GM18507 (cell line): Measurements from ENCODE around the gene PRKAG3.
"Not testable (repeated sequence)": the region's sequence is repeated elsewhere in the genome, so short reads cannot be mapped to it uniquely, and the experiment has no call there.

Experiments used
- DNase-seq: peaks from one replicate; pipeline ENCODE4 v3.0.0; 2011; ENCODE audit warnings: low read depth; ENCODE audit not compliant: insufficient read length; ENCODE audit errors: extremely low spot score
- FAIRE-seq: peaks from 2 replicates; lab custom pipeline; 2011; peaks lifted over from hg19 to GRCh38; lab: Jason Lieb, UNC

Gene PRKAG3

GRCh38 chr2:218849721-218850120, 18.1 kb upstream of the PRKAG3 start:
- DNase-seq, result no peak
- FAIRE-seq, result no peak

GRCh38 chr2:218846963-218847362, 15.4 kb upstream of the PRKAG3 start:
- not testable (repeated sequence) for FAIRE-seq, DNase-seq

GRCh38 chr2:218844334-218844733, 12.7 kb upstream of the PRKAG3 start:
- not testable (repeated sequence) for FAIRE-seq, DNase-seq

- DNase-seq (no peak), FAIRE-seq (no peak)
Measured at GRCh38 chr2:218839888-218840287, 8.3 kb upstream of the PRKAG3 start.

- DNase-seq, result no peak
- no peak for FAIRE-seq
Measured at GRCh38 chr2:218839430-218839829, 7.8 kb upstream of the PRKAG3 start.

GRCh38 chr2:218837495-218837894, 5.9 kb upstream of the PRKAG3 start:
- no peak for FAIRE-seq
- DNase-seq, result no peak

GRCh38 chr2:218834685-218835084, 3.1 kb upstream of the PRKAG3 start:
- DNase-seq (no peak), FAIRE-seq (no peak)

- no peak for FAIRE-seq
Measured at GRCh38 chr2:218833023-218833609, 1.5 kb upstream of the PRKAG3 start.

GRCh38 chr2:218832520-218832919, 917 bp upstream of the PRKAG3 start:
- DNase-seq (no peak), FAIRE-seq (no peak)

More at GRCh38 chr2:218833023-218833609, 1.5 kb upstream of the PRKAG3 start:
- no peak for DNase-seq

GRCh38 chr2:218832081-218832480, 478 bp upstream of the PRKAG3 start:
- FAIRE-seq (no peak), DNase-seq (no peak)

GRCh38 chr2:218830526-218831306, 887 bp downstream of the PRKAG3 start:
- FAIRE-seq (no peak), DNase-seq (no peak)

- DNase-seq (no peak), FAIRE-seq (no peak)
Measured at GRCh38 chr2:218829868-218830451, 1.6 kb downstream of the PRKAG3 start.

GRCh38 chr2:218828477-218828778, 3.2 kb downstream of the PRKAG3 start:
- FAIRE-seq, result no peak
- DNase-seq, result no peak

GRCh38 chr2:218827701-218828476, 3.7 kb downstream of the PRKAG3 start:
- DNase-seq, result no peak
- no peak for FAIRE-seq

- no peak for FAIRE-seq
- DNase-seq, result no peak
Measured at GRCh38 chr2:218826791-218827190, 4.8 kb downstream of the PRKAG3 start.

GRCh38 chr2:218824004-218824403, 7.6 kb downstream of the PRKAG3 start:
- DNase-seq (no peak), FAIRE-seq (no peak)

GRCh38 chr2:218823196-218823855, 8.3 kb downstream of the PRKAG3 start:
- FAIRE-seq (no peak), DNase-seq (no peak)

GRCh38 chr2:218822622-218823021, 9.0 kb downstream of the PRKAG3 start:
- no peak for FAIRE-seq
- no peak for DNase-seq

- DNase-seq (no peak), FAIRE-seq (no peak)
Measured at GRCh38 chr2:218821605-218822211, 9.9 kb downstream of the PRKAG3 start.
